Fibroblast of peridontal ligament (primary cell): ENCODE measurements around the gene PPP2R3B.
"Not testable (repeated sequence)": the region's sequence is repeated elsewhere in the genome, so short reads cannot be mapped to it uniquely, and the experiment has no call there.

Experiments used
- DNase-seq: peaks from one replicate; pipeline ENCODE4 v3.0.0-alpha.2; 2010; ENCODE audit errors: extremely low read depth

The PPP2R3B gene

DNA sequence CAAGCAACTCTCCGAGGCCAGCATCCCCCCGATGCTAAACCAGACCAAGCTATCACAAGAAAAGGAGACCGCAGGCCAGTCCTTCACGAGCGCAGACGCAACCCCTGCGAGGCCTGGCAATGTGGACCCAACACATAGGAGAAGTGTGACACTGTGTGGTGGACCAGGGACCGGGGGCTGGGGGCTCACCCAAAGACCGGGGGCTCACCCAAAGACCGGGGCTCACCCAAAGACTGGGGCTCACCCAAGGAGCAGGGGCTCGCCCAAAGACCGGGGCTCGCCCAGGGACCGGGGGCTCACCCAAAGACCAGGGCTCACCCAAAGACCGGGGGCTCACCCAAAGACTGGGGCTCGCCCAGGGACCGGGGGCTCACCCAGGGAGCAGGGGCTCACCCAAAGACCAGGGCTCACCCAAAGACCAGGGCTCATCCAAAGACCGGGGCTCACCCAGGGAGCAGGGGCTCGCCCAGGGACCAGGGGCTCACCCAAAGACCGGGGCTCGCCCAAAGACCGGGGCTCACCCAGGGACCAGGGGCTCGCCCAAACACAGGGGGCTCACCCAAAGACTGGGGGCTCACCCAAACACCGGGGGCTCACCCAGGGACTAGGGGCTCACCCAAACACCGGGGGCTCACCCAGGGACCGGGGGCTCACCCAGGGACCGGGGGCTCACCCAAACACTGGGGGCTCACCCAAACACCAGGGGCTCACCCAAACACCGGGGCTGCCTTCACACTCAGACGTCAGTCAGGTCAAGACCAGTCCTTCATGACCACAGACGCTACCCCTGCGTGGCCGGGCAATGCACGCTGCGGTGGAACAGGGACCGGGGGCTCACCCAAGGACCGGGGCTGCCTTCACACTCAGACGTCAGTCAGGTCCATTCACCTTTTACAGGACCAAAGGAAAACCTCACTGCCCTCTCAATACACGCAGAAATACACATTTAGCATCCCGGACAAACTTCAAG is 32.9 kb downstream of the PPP2R3B start:
- DNase-seq = no peak

DNA sequence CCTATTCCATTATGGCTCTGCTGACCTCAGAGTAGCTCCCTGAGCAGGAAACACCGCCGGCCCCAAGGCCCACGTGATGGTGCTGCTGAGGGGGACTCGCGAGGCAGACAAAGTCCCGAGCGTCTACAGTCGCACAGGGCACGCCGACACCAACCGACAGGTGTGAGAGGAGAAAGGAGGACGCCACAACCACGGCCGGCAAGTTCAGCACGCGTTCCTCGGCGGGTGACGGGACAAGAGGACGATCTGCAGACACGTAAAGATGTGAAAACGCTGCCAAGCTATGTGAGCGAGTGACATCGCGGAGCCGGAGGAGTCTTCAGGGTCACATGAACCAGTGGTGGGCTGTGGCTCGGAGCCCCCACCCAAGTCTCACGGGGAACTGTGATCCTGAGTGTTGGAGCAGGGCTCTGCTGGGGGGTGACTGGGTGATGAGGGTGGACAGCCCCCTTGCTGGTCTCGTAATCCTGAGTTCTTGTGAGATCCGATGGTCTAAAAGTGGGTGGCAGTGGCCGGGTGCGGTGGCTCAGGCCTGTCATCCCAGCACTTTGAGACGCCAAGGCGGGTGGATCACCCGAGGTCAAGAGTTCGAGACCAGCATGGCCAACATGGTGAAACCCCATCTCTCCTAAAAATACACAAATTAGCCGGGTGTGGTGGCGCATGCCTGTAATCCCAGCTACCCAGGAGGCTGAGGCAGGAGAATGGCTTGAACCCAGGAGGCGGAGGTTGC is 34.0 kb downstream of the PPP2R3B start:
- no peak for DNase-seq

DNA sequence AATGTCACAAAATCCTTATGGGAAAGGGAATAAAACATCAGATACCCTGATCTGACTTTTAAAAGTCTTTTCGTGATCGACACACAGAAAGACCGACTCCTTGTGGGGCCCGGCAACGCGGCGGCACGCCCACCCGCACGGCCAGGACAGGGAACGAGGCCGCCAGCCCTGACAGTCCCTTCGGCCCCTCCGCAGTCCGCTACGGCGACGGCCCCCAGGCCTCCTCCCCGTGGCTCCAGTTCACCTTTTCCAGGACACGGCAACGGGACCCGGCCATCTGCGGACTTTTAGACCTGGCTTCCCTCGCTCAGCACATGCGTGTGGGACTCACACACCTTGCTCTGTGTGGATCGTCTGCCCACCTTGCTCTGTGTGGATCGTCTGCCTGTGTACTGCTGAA is 34.5 kb downstream of the PPP2R3B start:
- DNase-seq = no peak

DNA sequence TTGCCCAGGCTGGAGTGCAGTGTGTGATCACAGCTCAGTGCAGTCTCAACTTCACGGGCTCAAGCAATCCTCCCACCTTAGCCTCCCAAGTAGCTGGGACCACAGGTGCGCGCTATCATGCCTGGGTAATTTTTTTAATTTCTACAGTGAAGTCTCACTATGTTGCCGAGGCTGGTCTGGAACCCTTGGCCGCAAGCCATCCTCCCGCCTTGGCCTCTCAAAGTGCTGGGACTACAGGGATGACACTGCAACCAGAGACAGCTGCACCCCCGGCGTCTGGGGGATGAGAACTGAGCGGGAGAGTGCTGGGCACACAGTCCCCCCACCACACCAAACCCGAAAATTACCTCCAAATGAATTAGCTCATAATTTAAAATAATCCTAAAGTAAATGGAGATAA is 35.0 kb downstream of the PPP2R3B start:
- DNase-seq = no peak

- DNase-seq = not testable (repeated sequence)
Measured at GRCh38 chrX:351324-351641, 35.4 kb downstream of the PPP2R3B start.

DNA sequence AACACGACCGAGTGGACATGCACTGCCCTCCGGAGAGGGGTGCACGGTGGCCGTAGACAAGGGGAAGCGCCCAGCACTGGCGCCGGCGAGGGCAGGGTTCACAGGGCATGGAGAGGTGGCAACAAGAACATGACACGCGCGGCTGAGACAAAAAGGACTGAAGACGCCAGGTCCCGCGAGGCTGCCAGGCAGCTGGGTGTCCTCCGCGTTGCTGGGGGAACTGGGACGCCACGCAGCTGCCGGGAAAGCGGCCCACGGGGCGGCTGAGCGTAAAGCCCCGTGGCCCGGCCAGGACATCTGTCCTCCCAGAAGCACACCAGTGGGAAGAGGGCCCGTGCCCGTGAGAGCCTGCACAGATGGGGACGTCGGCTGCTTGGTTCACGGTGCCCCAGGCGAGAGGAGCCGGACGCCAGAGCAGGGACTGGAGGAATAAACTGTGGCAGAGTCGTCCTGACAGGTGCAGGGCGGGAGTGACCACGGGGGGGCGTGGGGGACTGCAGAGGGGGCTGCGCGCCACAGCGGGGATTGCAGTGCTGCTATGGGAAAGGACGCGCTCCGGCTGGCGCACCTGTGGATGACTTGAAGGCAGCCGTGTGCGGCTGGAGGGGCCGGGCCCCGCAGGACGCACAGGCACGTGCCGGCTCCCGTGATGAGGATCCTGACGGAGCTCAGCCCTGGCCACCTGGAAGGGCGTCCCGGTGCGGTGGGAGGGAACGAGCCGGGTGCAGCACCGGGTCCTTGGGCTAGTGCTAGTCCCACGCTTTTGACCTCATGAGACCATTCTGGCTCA is 36.0 kb downstream of the PPP2R3B start:
- DNase-seq = no peak

- DNase-seq = no peak
Measured at GRCh38 chrX:350148-350533, 36.6 kb downstream of the PPP2R3B start.

DNA sequence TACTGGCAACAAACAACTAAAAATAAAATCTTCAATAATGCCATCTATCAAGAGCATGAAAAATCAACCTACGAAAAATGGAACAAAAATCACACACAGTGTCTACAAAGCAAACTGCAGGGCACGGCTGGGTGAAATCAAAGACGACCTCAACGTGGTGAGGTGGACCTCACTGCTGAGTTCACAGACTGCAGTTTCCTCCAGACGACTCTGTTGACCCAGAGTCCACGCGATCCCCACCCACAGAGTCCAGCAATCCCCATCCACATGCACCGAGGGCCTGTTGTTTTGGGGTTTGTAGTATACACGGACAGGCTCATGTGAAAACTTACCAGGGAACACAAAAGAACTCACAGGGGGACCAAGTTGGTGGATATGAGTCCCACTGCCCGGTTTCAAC is 37.0 kb downstream of the PPP2R3B start:
- no peak for DNase-seq

- DNase-seq = no peak
Measured at GRCh38 chrX:349196-349595, 37.5 kb downstream of the PPP2R3B start.

- DNase-seq = no peak
Measured at GRCh38 chrX:348461-349117, 38.1 kb downstream of the PPP2R3B start.

DNA sequence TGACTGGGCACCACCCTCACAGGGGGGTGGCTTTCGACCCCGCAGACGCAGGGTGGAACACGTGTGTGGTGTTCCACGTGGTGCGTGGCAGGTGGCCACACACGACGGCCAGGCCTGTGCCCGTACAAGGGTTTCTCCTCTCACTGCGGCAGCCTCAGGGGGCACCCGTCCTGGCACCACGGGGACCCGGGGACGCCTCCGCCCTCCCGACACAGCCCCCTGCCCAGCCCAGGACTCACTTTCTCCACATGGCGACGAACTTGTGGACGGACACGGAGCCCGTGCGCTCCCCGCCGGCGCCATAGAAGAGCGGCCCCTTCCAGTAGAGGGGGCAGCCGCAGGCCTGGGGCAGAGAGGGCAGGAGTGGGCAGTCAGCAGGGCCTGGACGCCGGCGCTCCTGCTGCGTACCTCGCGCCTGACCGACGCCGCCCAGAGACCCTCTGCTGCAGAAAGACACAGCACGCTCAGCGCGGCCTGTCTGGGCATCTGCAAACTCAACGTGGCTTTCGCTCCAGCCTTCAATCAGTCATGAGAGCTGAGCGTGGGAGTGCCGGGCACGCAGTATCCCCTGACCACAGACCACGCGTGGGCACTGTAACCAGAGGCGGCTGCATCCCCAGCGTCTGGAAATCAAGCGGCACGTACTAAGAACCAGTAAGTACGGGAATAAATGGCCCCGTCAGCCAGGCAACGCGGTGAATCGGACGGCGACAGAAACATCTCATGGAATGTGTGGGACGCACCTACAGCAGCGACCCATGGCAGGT is 39.2 kb downstream of the PPP2R3B start:
- no peak for DNase-seq

GRCh38 chrX:346034-346813 is 40.5 kb downstream of the PPP2R3B start:
- no peak for DNase-seq

- no peak for DNase-seq
Measured at GRCh38 chrX:345020-345925, 41.4 kb downstream of the PPP2R3B start.

DNA sequence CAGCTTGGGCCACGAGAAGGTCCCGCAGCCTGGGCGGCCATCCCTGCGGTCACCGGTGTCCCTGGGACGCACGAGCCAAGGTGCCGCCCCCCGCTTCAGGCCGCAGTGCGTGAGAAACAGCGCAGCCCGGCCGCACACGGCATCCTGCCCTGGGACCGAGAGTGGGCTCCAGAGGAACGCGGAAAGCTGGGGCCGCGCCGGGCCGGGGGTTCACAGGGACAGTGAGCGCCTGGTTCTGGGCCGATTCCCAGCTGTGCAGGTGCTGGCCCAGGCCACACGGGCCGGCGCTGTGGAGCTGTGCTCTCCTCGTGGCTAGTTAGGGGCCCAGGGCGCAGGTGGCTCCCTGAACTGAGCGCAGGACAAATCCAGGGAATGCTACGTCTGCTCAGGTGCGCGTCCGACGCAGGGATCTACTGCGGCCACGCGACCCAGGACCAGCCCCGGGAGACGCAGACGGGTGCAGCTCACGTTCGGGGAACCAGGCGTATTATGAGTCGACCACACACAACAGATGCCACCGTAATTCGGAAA is 42.3 kb downstream of the PPP2R3B start:
- no peak for DNase-seq

DNA sequence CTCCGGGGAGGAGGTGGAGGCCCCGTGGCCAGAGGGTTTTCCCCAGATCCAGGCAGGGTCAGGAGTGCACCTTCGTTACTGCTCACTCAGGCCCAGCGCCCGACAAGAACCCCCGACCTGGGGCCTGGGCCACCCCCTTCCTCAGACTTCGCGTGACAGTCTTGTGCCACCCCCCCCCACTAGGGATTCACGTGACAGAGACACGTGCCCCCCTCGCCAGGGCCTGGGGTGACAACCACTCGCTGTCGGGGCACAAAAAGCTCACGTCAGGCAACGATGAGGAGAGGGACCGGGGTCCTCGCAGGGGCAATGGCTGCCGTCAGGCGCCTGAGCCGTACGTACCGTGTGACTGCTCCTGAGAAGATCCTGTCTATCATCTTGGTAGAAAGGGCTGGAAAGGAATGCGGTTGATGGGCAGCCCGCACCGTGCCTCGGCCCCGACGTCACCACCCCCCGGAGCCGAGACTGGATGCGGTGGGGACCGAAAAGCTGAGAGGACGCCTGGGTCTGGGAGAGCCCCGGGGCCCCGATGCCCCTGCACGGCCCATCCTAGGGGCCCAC is 45.1 kb downstream of the PPP2R3B start:
- no peak for DNase-seq

DNA sequence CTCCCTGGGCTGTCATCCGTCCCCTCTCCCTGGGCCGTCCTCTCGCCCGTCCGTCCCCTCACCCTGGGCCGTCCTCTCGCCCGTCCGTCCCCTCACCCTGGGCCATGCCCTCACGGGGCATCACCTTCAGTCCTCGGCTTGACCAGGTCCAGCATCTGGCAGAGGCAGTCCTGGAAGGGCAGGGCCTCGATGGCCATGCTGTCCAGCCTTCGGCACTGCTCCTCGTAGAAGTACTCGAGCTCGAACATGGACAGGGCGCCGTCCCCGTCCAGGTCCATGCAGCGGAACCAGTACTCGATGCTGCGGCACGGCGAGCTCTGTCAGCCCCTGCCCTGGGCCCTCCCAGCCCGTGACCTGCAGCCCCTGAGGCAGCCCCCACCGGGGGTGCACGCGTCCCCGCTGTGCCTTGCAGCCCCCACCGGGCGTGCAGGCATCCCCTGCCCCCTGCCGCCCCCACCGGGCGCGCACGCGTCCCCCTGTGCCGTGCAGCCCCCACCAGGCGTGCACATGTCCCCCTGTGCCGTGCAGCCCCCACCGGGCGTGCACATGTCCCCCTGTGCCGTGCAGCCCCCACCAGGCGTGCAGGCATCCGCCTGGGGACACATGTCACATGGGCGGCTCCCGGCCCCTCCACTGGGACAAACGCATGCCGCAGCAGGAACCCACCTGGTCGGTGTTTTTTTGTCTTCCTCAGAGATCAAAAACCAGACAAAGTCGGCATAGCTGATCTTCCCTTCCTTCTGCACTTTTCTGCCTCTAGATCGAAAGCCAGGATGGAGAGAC is 45.9 kb downstream of the PPP2R3B start:
- no peak for DNase-seq

DNA sequence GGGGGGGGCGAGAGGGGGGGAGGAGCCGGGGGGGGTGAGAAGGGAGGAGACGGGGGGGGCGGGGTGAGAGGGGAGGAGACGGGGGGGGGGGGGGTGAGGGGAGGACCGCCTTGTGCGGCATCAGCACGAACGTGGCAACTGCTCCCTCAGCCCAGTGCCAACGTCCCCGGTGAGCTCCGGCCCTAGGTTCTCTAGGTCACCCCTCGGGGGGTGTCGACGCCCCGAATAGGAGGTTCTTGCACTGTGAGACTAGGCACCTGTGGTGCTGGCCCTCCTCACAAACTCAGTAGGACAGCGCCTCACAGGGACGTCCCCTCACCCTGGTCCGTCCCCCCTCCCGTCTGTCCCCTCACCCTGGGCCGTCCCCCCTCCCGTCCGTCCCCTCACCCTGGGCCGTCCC is 46.6 kb downstream of the PPP2R3B start:
- no peak for DNase-seq
